Cerebellar nuclear complex (tissue), 1 donor: ENCODE data around the gene ARID2.

Source experiments
- DNase-seq, 2 experiments: peaks; one replicate each; lab custom pipeline; 2025; lab: John Stamatoyannopoulos, UW

Gene ARID2

DNA sequence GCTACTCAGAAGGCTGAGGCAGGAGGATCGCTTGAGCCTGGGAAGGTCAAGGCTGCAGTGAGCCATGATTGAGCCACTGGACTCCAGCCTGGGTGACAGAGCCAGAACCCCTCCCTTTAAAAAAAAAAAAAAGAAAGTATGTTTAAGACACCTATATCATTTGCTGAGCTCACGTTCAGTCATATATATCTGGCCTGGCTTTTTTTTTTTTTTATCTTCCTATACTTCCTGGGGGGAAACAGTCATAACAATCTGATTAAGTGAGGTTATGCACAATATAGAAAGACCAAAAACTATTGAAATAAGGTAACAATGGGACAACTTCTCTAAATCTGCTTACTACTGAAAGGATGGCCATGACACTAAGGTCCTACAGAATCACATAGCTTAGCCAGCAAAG lies 9.4 kb upstream of the ARID2 start:
- DNase-seq: no peak

DNA sequence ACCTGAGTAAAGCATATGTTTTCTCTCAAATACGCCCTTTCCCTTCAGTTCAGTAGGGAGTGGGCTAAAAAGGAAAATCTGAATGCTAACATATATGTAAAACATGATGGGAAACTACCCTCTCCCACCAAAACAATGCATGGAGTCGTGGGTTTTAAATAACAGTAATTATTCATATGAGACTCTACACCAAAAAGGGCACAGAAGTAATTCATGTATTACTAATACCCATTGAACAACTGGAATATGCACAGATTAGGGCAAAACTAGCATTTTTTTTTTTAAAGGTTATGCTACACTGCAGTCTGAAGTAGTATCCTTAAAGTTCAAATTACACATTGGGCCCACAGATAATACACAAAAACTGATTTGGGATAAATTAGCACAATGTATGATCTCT lies 8.1 kb upstream of the ARID2 start:
- no peak for DNase-seq

DNA sequence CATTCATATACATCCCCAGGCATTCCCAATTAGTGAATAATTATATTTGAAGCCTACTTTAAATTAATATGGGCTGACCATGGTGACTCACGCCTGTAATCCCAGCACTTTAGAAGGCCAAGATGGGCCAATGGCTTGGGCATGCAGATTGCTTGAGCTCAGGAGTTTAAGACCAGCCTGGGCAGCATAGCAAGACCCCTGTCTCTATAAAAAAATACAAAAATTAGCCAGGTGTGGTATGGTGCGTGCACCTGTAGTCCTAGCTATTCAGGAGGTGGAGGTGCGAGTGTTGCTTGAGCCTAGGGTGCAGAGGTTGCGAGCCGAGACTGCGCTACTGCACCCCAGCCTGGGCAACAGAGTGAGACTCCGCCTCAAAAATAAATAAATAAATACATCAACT lies 7.6 kb upstream of the ARID2 start:
- no peak for DNase-seq

DNA sequence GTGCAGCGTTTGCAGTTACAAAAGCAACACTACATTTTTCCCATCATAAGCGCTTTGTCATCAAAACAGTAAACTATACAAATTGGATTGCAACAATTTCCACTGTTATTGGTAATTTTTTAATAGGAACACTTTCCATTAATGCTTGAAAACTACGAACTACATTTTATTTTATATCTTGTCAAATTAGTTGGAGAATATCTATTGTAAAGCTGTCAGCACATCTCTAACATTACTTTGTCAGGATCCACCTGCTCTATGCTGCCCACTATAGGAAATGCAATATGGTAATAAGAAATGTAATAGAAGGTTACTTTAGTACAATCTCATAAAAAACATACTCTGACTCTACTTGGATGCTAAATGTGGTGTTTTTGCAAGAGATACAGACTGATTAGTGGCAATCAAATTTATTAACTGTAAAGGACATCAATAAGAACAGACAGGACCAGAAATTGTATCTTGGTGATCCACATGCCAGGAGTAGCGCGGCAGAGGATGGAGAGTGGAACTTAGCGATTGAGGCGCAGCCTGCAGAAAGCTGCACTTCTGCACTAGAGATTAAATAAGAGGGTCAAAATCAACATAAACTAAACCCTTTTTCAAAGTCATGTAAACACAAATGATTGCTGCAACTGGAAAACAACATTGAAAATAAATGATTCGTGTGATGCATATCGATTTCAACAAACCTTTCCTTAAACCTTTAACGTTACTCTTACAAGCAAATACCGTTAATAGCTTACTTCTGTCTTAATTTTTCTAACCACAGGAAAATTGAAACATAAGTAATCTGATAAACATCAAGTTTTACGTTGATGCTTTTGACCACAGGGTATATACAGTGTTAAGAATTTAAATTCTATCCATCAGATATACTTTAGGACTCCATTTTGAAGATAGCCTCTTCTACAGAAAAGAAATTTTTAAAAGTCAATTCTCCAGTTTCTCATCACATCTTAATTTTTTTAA lies 3.6 kb upstream of the ARID2 start:
- peak in 1 of 2 experiments; percentile 56 for DNase-seq

DNA sequence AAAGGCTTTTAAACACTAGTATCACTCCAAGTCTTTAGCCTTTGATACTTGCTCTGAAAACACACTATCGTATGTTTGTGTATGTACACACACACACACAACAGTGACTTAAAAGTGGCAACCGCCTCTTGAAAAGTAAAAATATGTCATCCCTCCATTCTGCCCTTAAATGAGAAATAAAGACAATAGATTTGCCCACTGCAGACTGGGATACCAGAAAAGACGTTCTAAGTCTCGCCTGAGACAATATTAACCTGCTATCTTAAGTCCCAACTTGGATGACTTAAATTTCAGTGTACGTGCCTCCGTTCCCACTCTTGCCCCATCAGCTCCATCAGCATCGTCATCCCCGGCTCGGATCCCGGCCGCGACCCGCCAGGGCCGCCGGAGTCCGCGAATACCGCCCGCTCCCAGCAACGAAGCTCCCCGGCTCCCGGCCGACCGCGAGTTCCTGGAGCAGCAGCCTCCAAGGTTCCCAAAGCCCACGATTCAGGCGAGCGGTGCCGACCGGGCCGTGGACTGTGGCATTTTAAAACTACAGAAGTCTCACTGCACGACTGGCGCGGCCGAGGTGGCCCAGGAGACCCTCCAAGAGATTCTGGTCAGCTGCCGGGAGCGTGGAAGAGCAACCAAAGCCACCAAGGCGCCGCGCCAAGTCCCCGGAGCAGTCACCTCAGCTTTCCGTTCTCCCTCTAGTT lies 2.8 kb upstream of the ARID2 start:
- DNase-seq: no peak

DNA sequence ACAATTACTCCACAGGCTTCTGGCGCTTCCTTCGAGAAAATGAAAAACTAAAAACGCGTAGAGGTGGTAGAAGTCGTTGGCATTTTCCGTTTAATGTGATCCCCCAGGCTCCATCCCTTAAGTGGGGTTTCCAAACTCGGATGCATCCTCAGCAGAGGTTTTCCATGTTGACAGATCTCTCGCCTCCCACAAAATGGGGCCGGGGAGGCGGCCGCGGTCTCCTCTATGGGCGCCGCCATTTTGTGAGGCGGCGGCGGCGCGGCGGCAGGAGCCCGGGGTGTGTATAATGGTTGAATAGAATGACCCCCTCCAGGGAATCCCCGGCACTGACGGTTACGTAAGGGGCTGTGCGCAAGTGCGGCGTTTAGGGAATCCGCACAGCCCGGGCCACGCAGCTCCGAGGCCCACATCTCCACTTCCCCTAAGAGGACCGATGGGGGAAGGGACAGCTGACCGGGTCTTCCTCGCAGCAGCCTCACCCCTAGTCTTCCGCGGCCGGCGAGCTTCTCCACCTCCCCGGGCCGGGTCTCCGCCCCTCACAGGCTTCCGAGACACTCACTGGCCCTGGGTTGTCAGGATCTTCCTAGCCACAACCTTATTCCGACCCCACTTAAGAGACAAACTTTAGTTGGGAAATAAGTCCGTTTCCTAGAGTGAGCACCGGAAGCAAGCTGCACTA lies 2.1 kb upstream of the ARID2 start:
- peak; percentile 39 to 46 for DNase-seq

DNA sequence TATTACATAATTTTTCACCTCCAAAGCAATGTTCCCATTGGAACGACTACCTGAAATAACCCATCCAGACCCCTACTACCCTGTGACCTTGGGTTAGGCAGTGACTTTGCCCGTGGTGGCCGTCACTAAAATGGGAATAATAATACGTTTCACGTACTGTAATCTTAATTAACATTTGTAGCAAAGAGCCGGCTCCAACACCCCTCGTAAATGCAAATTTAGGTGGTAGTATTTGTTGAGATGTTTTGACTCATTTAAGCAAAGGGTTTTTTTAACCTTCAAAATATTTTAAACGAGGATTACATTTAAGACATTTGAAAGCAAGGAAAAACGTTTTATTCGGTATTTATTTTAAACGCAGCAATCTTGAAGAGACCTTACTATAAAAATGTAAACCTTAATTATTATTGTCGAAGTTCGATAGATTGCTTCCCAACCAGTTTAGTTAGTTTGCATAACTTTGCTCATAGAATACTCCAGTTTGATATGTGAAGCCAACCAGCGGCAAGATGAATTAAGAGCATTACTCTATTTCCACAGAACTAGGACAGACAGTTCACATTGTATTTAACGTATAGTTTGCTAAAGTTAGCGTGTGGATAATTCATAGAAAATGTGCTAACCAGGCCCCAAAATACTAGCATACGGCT lies 1.4 kb upstream of the ARID2 start:
- no peak for DNase-seq

DNA sequence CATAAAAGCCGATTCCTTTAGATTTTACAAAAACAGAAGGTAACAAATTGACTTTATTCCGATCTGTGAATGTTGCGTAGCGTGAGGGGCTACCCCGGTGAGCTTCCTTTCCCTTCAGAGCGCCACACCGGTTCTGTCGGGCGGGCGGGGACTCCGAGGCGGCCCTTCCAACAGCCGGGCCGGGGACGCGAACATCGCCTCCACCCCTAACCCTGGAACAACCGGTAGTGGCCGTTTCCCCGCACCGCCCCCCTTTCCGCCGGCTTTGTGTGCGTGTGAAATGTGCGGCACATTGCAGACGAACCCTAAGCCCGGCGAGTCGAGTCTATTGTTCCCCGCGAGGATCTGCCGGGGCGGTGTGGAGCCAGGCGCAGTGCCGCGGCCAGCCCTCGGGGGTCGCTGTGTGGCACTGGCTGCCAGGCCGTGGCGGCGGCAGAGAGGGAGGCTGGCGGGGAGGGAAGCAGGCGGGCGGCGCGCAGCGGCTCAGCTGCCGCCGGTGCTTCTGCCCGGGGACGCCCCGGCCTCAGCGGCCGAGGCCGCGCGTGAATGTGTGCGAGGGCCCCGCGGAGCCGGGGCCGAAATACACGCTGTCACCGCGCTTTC lies 775 bp upstream of the ARID2 start:
- DNase-seq: peak in 1 of 2 experiments; percentile 70

DNA sequence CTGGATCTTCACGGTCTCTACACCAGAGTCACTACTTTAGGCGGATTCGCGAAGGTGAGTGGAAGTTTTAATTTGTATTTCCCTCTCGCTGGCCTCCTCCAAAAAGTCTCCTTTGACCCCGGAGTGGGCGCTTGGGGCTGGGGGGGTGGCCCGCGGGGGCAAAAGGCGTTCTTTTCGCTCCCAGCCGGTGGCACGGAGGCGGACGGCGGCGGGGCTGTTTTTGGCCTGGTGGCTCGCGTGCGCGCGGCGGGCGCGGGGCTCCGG lies 510 bp downstream of the ARID2 start:
- no peak for DNase-seq

DNA sequence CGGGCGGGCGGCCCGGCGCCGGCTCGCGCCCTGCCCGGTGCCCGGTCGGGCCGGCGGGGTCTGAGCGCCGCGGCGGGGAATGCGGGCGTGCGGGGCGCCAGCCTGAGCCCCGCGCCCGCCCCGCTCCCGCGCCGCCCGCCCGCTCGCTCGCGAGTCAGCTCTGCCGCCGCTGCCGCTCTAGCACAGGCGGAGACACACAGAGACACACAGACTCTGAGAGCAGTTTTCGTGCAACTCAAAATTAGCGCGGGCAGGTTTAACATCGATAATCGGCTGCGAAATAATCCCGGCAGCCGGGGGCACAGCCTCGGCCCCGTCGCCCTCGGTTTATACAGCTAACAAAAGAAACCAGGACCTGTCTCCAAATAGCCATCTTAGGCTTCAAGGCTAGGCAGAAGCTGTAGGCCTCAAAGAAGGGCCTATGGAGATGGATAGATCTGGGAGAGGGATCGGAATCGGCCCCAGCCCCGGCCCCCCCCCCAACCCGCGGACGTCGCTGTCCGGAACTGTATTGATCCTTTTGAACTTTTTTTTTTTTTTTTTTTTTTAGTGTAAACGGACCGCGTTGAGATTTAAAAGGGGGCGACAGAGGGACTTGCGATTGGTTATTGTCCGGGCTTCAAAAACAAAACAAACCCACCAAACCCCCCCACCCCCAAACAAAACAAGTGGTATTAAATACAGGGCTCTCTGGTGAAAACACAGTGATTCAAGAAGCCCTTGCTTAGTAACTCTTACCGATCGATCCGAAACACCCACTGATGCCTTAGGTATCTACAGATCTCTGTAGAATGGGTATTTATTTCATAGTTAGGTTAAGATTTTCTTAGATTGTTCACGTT lies 1.1 kb downstream of the ARID2 start:
- peak in 1 of 2 experiments; percentile 43 for DNase-seq

DNA sequence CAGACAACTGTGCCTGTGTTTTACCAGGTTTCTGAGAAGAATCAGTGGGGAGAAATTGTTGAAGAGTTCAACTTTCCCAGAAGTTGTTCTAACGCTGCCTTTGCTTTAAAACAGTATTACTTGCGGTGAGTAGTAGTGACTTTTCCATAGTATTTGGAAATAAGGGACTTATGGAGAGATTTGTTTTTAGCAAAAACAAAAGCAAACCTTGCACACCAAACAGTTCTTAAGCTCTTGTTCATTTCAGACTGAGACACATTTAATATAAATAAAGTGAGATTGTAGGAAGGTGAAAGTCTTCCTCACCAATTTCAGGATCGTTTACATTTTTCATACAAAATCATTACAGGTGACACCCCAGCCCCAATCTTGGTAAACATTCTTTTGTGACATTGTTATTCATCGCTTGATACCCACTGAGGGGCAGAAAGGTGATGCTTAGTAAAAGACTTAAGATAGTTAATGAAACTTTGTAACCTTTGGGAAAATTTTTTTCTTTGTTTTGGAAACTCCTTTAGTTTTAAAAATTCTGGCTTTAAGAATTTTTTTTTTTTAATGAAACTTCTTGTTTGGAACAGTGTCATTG lies 1.8 kb downstream of the ARID2 start:
- no peak for DNase-seq

DNA sequence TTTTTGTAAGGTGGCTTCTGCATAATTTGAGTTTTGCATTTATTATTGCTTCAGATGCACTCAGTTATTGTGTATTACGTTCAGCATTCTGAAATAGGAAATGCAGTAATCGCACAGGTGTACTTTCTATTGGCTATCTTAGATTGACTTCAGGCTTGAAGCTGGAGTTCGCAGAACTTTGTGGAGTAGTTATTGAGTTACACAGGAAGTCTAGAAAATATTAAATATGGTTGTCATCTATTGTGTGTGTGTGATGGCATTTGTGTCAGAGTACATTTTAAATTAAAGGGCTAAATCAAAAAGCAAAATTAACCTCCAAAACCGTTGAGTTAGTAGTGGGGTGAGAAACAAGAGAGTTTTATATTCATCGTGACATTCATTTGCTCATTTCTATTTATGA lies 2.7 kb downstream of the ARID2 start:
- no peak for DNase-seq

DNA sequence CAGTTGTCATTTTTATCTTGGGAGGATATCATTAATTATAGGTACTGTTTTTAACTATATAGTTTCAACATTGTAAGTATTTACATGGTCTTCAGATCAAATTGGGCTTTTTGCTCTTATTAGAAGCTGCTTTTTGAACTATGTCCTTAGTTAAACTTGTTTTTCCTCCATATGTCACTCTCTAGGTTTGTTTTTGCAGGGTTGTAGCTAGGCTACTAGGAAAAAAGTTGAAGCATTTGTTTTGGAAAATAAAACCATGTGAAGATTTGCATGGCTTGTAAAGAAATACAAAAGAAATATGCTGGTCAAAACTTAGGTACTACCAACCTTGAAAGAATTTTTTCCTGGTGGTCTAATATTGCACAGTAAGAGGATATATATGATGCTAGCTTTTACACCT lies 3.4 kb downstream of the ARID2 start:
- DNase-seq: no peak

DNA sequence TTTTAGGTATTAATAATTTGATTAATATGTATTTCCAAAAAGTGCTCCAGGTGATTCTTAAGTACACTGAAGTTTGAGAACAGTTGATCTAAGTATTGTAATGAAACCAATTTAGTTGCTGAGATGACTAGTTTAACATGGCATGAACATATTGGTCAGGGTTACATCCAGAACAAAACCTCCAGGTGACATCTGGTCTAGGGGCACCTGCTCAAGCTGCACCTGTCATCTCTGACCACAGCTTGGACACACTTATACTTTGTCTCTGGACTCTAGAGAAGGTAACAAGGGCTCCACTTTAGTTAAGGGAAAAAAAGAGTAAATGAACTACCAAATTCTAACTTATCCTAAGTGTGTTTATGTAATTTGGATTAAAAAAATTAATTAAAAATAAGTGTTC lies 8.1 kb downstream of the ARID2 start:
- no peak for DNase-seq

DNA sequence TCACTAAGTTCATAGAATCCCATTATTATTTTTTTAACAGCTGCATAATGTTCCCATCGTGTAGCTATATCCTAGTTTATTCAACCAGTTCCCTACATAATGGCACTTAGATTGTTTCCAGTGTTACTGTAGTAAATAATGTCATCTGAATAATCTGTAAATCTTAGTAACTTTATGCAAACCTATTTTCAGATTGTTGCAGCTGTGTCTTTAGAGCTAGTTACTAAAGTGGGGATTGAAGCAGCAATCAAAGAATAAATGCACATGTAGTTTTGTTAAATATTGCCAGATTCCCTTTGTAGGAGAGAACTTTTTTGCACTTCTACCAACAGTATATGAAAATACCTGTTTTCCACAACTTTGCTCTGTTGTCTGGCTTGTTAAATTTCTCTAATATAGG lies 13.1 kb downstream of the ARID2 start:
- DNase-seq: no peak

DNA sequence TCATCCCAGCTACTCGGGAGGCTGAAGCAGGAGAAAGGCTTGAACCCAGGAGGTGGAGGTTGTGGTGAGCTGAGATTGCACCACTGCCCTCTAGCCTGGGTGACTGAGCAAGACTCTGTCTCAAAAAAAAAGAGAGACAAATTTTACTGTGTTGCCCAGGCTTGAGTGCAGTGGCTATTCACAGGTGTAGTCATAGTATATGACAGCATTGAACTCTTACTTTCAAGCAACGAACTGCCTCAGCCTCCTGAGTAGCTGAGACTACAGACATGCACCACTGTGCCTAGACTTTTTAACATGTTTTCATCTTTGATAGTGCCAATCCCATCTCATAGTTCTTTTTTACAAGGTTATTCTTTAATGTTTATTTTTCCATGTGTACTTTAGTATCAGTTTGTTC lies 13.7 kb downstream of the ARID2 start:
- DNase-seq: no peak

DNA sequence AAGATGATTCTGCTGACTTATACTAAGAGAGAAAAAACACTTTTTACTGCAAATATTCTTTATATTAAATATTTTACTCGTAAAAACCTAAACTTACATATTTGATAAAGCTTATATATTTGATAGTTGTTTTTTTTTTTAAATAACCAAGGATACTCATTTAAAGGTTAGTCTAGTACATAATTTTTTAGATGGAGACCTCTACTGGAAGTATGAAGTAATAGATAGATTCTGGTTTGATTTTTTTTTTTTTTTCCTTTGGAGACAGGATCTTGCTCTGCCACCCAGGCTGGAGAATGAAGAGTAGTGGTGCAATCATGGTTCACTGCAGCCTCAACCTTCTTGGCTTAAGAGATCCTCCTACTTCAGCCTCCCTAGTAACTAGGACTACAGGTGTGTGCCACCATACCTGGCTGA lies 16.4 kb downstream of the ARID2 start:
- no peak for DNase-seq

DNA sequence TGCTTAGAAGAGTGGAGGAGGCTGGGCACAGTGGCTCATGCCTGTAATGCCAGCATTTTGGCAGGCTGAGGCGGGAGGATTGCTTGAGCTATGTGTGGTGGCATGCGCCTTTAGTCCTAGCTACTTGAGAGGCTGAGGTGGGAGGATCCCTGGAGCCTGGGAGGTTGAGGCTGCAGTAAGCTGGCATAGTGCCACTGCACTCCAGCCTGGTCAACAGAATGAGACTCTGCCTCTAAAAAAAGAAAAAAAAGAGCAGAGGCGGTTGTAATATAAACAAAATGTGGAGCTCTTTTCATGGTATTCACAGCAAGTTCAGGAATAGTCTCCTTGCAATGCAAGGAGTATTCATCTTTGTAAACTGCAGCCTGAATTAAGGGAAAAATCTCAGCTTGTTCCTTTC lies 27.2 kb downstream of the ARID2 start:
- no peak for DNase-seq

DNA sequence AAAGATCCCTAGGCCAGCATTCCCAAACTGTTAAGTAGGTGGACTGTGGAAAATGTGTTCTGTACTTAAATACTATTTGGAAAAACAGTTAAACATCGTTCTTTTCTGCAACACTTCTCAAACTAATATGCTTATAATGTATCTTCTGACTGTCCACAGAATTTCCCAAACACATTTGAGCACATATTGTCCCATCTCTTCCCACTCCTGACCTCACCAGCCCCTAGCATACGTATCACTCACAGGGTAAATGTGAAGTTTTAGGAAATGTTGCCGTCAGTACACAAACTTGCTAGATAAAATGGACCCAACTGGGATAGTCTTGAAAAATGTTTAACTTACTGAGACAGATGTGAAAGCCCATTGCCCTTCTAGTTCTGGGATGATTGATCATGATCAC lies 27.7 kb downstream of the ARID2 start:
- DNase-seq: no peak

DNA sequence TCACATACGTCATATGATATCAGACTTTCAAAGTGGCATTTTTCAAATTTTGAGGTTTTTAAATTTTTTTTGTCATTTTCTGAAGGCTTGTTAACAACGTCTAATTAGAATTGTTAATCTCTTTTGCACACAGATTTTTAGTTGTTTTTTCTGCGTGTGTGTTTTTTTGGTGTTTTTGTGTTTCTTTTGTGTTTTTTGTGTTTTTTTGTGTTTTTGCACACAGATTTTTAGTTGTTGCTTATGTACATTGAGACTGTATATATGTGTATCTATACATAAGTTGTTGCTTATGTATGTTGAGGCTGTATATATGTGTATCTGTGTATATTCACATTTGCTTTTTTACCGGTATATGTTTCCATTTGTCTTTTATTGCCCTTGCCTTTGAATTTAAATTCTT lies 30.8 kb downstream of the ARID2 start:
- no peak for DNase-seq
